GM12874 (cell line): ENCODE measurements around the gene CCDC158.

ENCODE experiments used
- CTCF ChIP-seq: IDR thresholded peaks from 2 replicates; pipeline ENCODE4 v1.5.1; 2011; ENCODE audit warnings: low read depth, mild to moderate bottlenecking, control low read depth, low read length, moderate library complexity; ENCODE audit not compliant: insufficient read depth

CCDC158 gene

GRCh38 chr4:76300012-76300411 is 120.9 kb downstream of the CCDC158 start:
- no peak for TF ChIP-seq CTCF

GRCh38 chr4:76298227-76298626 is 122.7 kb downstream of the CCDC158 start:
- TF ChIP-seq CTCF, result no peak

- no peak for TF ChIP-seq CTCF
Observed at GRCh38 chr4:76296286-76296820, 124.6 kb downstream of the CCDC158 start.

GRCh38 chr4:76293772-76294171 is 127.2 kb downstream of the CCDC158 start:
- no peak for TF ChIP-seq CTCF

- no peak for TF ChIP-seq CTCF
Observed at GRCh38 chr4:76292730-76293129, 128.2 kb downstream of the CCDC158 start.

GRCh38 chr4:76283900-76284299 is 137.0 kb downstream of the CCDC158 start:
- no peak for TF ChIP-seq CTCF

- no peak for TF ChIP-seq CTCF
Observed at GRCh38 chr4:76282941-76283689, 137.8 kb downstream of the CCDC158 start.
